Calu3 (cell line): ENCODE results near the gene INMT. TPM values are rescaled to one million over a fixed set of nuclear protein-coding genes. Genes with fewer than 3 reads are reported as not detected.

ENCODE experiments used
- BruUV-seq: library from RNA; stranded (reverse); fragments of 400-500 nt; replicated peaks from 2 replicates; lab custom pipeline; 2021; lab: Mats Ljungman, UMichigan
- CTCF ChIA-PET: fragments of 300-600 bp; sonication (Branson Sonifier 250); formaldehyde crosslinking; loops from one replicate; lab custom pipeline; 2022; ENCODE audit warnings: antibody characterized with exemption; lab: Charles Lee
- DNase-seq: peaks from one replicate; pipeline ENCODE4 v3.0.0; 2022
- H3K27ac Mint-ChIP-seq: one replicate; pipeline ENCODE4 v1.8.0; 2022; ENCODE audit warnings: mixed read lengths; ENCODE audit not compliant: unreplicated experiment
- H3K27me3 Mint-ChIP-seq: one replicate; pipeline ENCODE4 v1.8.0; 2022; ENCODE audit warnings: mixed read lengths; ENCODE audit not compliant: unreplicated experiment
- H3K36me3 Mint-ChIP-seq: one replicate; pipeline ENCODE4 v1.8.0; 2022; ENCODE audit warnings: mild to moderate bottlenecking, moderate library complexity, mixed read lengths; ENCODE audit not compliant: insufficient read depth, unreplicated experiment
- H3K4me1 Mint-ChIP-seq: one replicate; pipeline ENCODE4 v1.8.0; 2022; ENCODE audit warnings: mild to moderate bottlenecking, low read depth, mixed read lengths; ENCODE audit not compliant: unreplicated experiment
- H3K4me3 Mint-ChIP-seq: one replicate; pipeline ENCODE4 v1.8.0; 2022; ENCODE audit warnings: mild to moderate bottlenecking, low read depth, moderate library complexity, mixed read lengths; ENCODE audit not compliant: unreplicated experiment
- H3K9me3 Mint-ChIP-seq: one replicate; pipeline ENCODE4 v1.8.0; 2022; ENCODE audit warnings: low read depth, mixed read lengths; ENCODE audit not compliant: unreplicated experiment
- intact Hi-C: fragments of 100-400 bp; cut with micrococcal nuclease; formaldehyde crosslinking; loops from one replicate; pipeline ENCODE4 v1.10.0; 2022; ENCODE audit not compliant: unreplicated experiment
- total RNA-seq: library from RNA; stranded (reverse); gene quantifications from 2 replicates; pipeline ENCODE4 v1.2.3, GENCODE V29; 2022
- TF ChIP-seq, protein P1 (sequence below): fragments of 200-600 bp; IDR thresholded peaks from one replicate; pipeline ENCODE4 v1.8.0; 2022; ENCODE audit warnings: antibody characterized with exemption; ENCODE audit not compliant: unreplicated experiment

The INMT gene
- total RNA-seq, 1 experiment from 2014 or later = not detected

DNA sequence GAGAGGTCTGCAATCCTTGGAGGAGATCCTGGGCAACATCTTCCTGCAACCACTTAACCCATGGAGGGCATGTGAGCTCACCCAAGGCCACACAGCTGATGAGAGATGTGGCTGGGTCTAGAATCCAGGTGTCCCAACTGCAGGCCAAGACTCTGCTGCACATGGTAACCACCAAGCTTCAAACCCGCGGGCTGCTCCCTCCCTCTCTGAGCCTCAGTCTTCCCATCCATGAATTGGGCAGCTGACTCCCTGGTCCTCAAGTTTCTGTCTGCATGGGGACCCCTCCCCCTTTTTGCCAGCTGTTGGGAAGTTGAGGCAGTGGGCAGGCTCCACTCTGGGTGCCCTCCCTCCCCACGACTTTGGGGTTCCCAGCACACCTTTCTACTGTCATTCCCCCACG is 20.9 kb upstream of the INMT start:
- TF ChIP-seq, protein P1, sequence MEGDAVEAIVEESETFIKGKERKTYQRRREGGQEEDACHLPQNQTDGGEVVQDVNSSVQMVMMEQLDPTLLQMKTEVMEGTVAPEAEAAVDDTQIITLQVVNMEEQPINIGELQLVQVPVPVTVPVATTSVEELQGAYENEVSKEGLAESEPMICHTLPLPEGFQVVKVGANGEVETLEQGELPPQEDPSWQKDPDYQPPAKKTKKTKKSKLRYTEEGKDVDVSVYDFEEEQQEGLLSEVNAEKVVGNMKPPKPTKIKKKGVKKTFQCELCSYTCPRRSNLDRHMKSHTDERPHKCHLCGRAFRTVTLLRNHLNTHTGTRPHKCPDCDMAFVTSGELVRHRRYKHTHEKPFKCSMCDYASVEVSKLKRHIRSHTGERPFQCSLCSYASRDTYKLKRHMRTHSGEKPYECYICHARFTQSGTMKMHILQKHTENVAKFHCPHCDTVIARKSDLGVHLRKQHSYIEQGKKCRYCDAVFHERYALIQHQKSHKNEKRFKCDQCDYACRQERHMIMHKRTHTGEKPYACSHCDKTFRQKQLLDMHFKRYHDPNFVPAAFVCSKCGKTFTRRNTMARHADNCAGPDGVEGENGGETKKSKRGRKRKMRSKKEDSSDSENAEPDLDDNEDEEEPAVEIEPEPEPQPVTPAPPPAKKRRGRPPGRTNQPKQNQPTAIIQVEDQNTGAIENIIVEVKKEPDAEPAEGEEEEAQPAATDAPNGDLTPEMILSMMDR = no peak
- Mint-ChIP-seq H3K9me3 (no peaks in the 10 kb centered on the region), H3K27me3 (peaks cover 88% of the 10 kb centered on the region), H3K4me3 (no peak overlapping the region), H3K4me1 (no peaks in the 10 kb centered on the region), H3K36me3 (no peaks in the 10 kb centered on the region), H3K27ac (no peak overlapping the region)
- BruUV-seq = no TSS peak
- no peak for DNase-seq
- intact Hi-C loops = no loop called here
- CTCF ChIA-PET = interaction anchor here (0.6 kb wide), 1 partner anchor 73 kb away, joined by 5 read pairs; no protein-coding TSS in a partner anchor

DNA sequence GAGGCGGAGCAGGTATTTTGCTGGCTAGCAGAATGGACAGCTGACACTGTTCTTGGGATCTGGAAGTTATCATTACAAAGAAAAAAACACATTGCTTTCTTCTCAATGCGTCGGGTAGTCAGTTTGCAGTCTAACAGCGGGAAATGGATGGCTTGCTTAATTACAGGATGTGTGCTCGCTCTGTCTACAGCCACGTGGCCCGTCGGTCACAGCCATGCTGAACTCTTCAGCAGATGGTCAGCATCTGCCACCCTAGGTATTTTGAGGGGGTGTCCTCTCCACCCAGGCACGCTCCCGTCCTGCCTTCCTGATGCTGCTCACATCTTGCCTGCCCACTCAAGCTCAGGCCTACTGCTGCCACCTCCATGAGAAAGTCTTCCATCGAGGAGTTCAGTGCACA is 20.4 kb upstream of the INMT start:
- intact Hi-C loops = no loop called here
- CTCF ChIA-PET = no interaction called here
- no TSS peak for BruUV-seq
- Mint-ChIP-seq H3K36me3 (no peaks in the 10 kb centered on the region), H3K27me3 (peaks cover 91% of the 10 kb centered on the region), H3K27ac (no peak overlapping the region), H3K4me1 (no peaks in the 10 kb centered on the region), H3K4me3 (no peak overlapping the region), H3K9me3 (no peaks in the 10 kb centered on the region)
- no peak for DNase-seq
- TF ChIP-seq, protein P1 = no peak

GRCh38 chr7:30732606-30733005 is 19.3 kb upstream of the INMT start:
- no peak overlapping the region for H3K27ac Mint-ChIP-seq
- intact Hi-C loops = no loop called here
- H3K27me3 Mint-ChIP-seq = peaks cover 97% of the 10 kb centered on the region
- no peaks in the 10 kb centered on the region for H3K4me1 Mint-ChIP-seq
- TF ChIP-seq, protein P1 = no peak
- no peaks in the 10 kb centered on the region for H3K36me3 Mint-ChIP-seq
- no peaks in the 10 kb centered on the region for H3K9me3 Mint-ChIP-seq
- CTCF ChIA-PET = interaction anchor here (0.7 kb wide), 1 partner anchor 616 kb away, joined by 6 read pairs; no protein-coding TSS in a partner anchor
- DNase-seq = no peak
- no TSS peak for BruUV-seq
- no peak overlapping the region for H3K4me3 Mint-ChIP-seq

DNA sequence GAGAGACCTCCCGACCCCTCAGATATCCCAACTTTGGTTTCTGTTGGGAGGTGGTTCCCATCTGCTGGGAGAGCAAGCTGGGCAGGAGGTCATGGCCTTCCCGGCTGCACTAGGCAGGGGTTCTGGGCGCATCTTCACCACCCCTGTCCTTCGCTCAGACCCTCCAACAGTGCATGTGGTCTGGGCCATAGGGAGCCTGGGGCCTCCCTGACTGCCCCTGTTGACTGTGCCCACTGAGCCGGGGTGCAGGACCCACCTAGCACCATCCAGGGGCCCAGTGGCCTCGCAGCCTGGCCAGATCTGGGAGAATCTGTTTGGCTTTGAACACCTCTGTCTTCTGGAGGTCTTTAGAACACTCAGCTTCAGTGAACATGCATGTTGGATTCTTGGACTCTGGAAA is 18.7 kb upstream of the INMT start:
- no TSS peak for BruUV-seq
- TF ChIP-seq, protein P1 = no peak
- Mint-ChIP-seq H3K4me1 (no peaks in the 10 kb centered on the region), H3K27ac (no peak overlapping the region), H3K9me3 (no peaks in the 10 kb centered on the region), H3K27me3 (peaks cover 97% of the 10 kb centered on the region), H3K4me3 (no peak overlapping the region), H3K36me3 (no peaks in the 10 kb centered on the region)
- intact Hi-C loops = no loop called here
- CTCF ChIA-PET = no interaction called here
- no peak for DNase-seq
